ENCODE results near the gene ZNF770. TPM values are rescaled to one million over a fixed set of nuclear protein-coding genes. Genes with fewer than 3 reads are reported as not detected.

ZNF770 gene, protein sequence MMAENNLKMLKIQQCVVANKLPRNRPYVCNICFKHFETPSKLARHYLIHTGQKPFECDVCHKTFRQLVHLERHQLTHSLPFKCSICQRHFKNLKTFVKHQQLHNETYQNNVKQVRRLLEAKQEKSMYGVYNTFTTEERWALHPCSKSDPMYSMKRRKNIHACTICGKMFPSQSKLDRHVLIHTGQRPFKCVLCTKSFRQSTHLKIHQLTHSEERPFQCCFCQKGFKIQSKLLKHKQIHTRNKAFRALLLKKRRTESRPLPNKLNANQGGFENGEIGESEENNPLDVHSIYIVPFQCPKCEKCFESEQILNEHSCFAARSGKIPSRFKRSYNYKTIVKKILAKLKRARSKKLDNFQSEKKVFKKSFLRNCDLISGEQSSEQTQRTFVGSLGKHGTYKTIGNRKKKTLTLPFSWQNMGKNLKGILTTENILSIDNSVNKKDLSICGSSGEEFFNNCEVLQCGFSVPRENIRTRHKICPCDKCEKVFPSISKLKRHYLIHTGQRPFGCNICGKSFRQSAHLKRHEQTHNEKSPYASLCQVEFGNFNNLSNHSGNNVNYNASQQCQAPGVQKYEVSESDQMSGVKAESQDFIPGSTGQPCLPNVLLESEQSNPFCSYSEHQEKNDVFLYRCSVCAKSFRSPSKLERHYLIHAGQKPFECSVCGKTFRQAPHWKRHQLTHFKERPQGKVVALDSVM
- 14.0 and 23.8 TPM in 2 replicates for total RNA-seq

DNA sequence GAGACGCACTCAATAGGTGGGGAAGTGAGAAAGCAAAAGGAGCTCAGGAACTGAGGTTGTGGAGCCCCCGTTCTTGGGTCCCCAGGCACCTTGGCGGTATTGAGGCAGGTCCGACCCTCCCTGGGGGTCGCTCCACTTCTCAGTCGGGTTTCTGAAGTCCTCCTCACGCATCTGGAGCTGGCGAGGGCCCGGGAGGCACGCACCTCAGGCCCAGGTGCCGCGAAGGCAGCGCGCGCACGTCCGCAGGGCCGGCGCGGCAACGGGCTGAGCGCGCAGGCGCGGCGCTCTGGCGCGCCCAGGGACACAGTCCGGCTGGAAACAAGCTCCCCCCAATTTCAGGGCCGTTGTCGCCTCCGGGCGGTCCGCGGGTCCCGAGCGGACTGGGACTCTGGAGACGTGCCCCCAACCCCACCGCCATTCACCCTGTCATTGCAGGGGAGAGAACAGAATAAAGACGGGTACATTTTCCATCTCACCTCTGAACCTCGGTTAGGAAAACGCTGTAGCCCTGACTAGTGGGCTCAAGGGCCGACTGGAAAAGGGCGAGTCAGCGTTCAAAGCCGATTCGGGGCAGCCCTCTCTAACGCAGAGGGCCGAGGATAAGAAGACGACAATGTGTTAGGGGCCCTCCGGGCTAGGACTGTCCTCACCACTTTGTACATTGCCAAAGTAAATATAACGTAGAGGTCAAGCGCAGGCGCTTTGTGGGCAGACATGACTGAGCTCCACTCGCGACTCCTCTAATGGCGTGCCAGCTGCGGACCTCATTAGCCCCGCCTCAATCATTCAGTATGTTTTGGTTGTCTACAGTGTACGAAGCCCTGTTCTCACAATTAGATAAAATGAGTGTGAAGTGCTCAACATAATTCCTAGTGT is at the start of gene ZNF770:
TSS of gene ZNF770 (minus strand) at position 261 of the 876 bp plus-strand sequence. CDS start 4,853 bp downstream, outside the sequence.

DNA sequence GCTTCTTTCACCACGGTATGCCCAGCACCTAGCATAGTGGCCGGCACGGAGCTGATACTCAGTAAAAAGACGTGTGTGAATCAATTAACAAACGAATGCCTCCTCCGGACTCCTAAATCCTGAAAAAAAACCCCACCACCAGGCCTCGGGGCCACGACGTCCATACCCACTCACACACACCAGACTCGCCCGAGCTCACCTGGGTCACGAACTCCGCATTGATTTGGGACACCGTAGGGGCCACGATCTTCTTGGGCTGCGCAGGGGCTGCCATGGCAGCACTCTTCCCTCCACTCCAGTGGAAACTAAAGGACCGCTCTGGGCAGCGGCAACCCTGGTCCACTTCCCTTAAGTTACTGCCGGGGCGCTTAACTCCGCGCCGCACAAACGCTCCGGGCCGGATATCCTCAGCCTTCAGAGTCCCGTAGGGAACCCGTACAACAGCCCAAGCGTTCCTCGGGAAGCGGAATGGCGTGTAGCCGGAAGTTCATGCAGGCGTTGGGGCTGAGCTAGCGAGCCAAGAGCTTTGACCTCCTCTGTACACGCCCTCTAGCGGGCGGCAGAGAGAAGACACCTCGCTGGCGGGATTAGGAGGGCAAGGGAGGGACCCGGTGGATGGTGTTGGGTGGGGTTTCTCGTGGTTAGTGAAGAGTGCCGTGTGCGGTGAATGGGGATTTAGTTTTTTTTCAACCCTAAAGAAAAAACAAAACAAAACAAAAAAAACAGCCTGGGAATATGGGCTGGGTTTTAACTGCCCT is 18.6 kb downstream of the ZNF770 start, which contains the start of gene AQR:
TSS of gene AQR (minus strand) at position 403 of the 758 bp plus-strand sequence. CDS start at position 274, 129 bp downstream.

Other genes starting within 250 kb of the ZNF770 start
- gene GJD2, start 233.3 kb downstream of the ZNF770 start, total RNA-seq = not detected in 2 replicates
- 0.65 TPM in 1 of 2 replicates, not detected in the other for gene ACTC1, start 192.7 kb downstream of the ZNF770 start, total RNA-seq
- gene AQR, start 18.5 kb downstream of the ZNF770 start, total RNA-seq = 13.9 and 15.8 TPM in 2 replicates
- not detected in 2 replicates for gene NANOGP8, start 97.0 kb upstream of the ZNF770 start, total RNA-seq